Gastrocnemius medialis (tissue), 4 donors: ENCODE data around the gene TCERG1L. TPM values are rescaled to one million over a fixed set of nuclear protein-coding genes. Genes with fewer than 3 reads are reported as not detected.

Experiments
- ATAC-seq, 2 donors: fragments of 150-250 bp; one replicate each; pipeline ENCODE4 v1.9.1; 2016
- DNase-seq, 2 donors: peaks; one replicate each; pipeline ENCODE4 v3.0.0-alpha.2; 2019
- H3K27ac ChIP-seq, 4 donors: fragments of 200-600 bp; sonication (generic); 1 replicate in 1 of 4; 2 replicates in 3 of 4; pipeline ENCODE4 v1.5.1; 2016 to 2018; ENCODE audit warnings: mild to moderate bottlenecking in 2 of 4, moderate library complexity in 1 of 4
- H3K27me3 ChIP-seq, 3 donors: fragments of 200-600 bp; sonication (generic) in 2 of 3; 1 replicate in 1 of 3; 2 replicates in 2 of 3; pipeline versions ENCODE4 v1.5.1 to v1.6.0; 2016 to 2019; ENCODE audit warnings: mild to moderate bottlenecking in 1 of 3, moderate library complexity in 1 of 3
- H3K36me3 ChIP-seq, 2 donors: fragments of 200-600 bp; sonication (generic) in 1 of 2; one replicate each; pipeline ENCODE4 v1.5.1; 2017 to 2018
- H3K4me1 ChIP-seq, 2 donors: fragments of 200-600 bp; sonication (generic) in 1 of 2; one replicate each; pipeline ENCODE4 v1.5.1; 2016 to 2017; ENCODE audit warnings: mild to moderate bottlenecking in 2 of 2
- H3K4me3 ChIP-seq, 4 donors: fragments of 200-600 bp; sonication (generic) in 3 of 4; 1 replicate in 1 of 4; 2 replicates in 3 of 4; pipeline ENCODE4 v1.5.1; 2016 to 2019; ENCODE audit warnings: mild to moderate bottlenecking in 2 of 4
- H3K9me3 ChIP-seq, 3 donors: fragments of 200-600 bp; sonication (generic) in 2 of 3; 1 replicate in 1 of 3; 2 replicates in 2 of 3; pipeline ENCODE4 v1.5.1; 2016 to 2019
- CTCF ChIP-seq, 5 experiments: fragments of 450-650 bp in 3 of 5; fragments of 200-600 bp in 2 of 5; sonication (generic) in 2 of 5; IDR thresholded peaks in 4 of 5; conservative IDR thresholded peaks in 1 of 5; 1 replicate in 4 of 5; 2 replicates in 1 of 5; pipeline ENCODE4 v1.5.1; 2016 to 2019; ENCODE audit warnings: antibody characterized with exemption in 5 of 5, mild to moderate bottlenecking in 3 of 5, moderate library complexity in 3 of 5
- POLR2A ChIP-seq, 2 donors: fragments of 450-650 bp; IDR thresholded peaks; one replicate each; pipeline ENCODE4 v1.6.1; 2017; ENCODE audit warnings: antibody characterized with exemption in 2 of 2, mild to moderate bottlenecking in 2 of 2, moderate library complexity in 2 of 2
- in situ Hi-C, 4 donors: fragments of 200-750 bp; cut with MboI; loops; one replicate each; pipeline versions ENCODE4 v1.15.0 to v1.8.0; 2017; ENCODE audit warnings: low sequenced_read_pairs in 4 of 4
- intact Hi-C: fragments of 100-400 bp; cut with DNase I; formaldehyde crosslinking; loops from one replicate; pipeline ENCODE4 v1.15.1; 2023; ENCODE audit warnings: low total_unique reads
- total RNA-seq, 4 donors: library from RNA; depleted of rRNA; stranded (reverse); fragments of >200 nt; gene quantifications; one replicate each; pipeline versions ENCODE4 v1.1.0 to v1.2.3, GENCODE V29; 2016

Gene TCERG1L
- total RNA-seq, 4 donors from 2014 or later, result not detected

- Histone ChIP-seq H3K4me1 (no peaks in the 10 kb centered on the region), H3K4me3 (no peak overlapping the region), H3K27ac (no peak overlapping the region), H3K27me3 (no peaks in the 10 kb centered on the region), H3K9me3 (no peaks in the 10 kb centered on the region), H3K36me3 (no peaks in the 10 kb centered on the region)
- intact Hi-C loops, result no loop called here
- in situ Hi-C loops, result no loop called here
- DNase-seq, result no peak
- no peak for ATAC-seq
- no peak for TF ChIP-seq POLR2A (IDR thresholded peaks at IDR 0.05)
- no peak for TF ChIP-seq CTCF (IDR thresholded peaks at IDR 0.05 in 4 of 5, conservative IDR thresholded peaks at IDR 0.05 in 1 of 5)
These were observed 235.2 kb downstream of the TCERG1L start for GRCh38 chr10:131076356-131076755.

- H3K4me1 ChIP-seq, result no peaks in the 10 kb centered on the region
- no peak overlapping the region for H3K27ac ChIP-seq
- TF ChIP-seq POLR2A (IDR thresholded peaks at IDR 0.05) (no peak), CTCF (IDR thresholded peaks at IDR 0.05 in 4 of 5, conservative IDR thresholded peaks at IDR 0.05 in 1 of 5) (no peak)
- ATAC-seq (no peak), DNase-seq (no peak)
- in situ Hi-C loops, result no loop called here
- intact Hi-C loops, result no loop called here
- H3K36me3 ChIP-seq, result no peaks in the 10 kb centered on the region
- no peaks in the 10 kb centered on the region for H3K27me3 ChIP-seq
- no peak overlapping the region for H3K4me3 ChIP-seq
- H3K9me3 ChIP-seq, result no peaks in the 10 kb centered on the region
These were observed 236.2 kb downstream of the TCERG1L start for GRCh38 chr10:131075218-131075770.

GRCh38 chr10:131074682-131075081 is 236.8 kb downstream of the TCERG1L start:
- no peaks in the 10 kb centered on the region for H3K36me3 ChIP-seq
- H3K4me1 ChIP-seq, result no peaks in the 10 kb centered on the region
- H3K4me3 ChIP-seq, result no peak overlapping the region
- ATAC-seq, result no peak
- H3K27ac ChIP-seq, result no peak overlapping the region
- in situ Hi-C loops, result no loop called here
- no peaks in the 10 kb centered on the region for H3K27me3 ChIP-seq
- intact Hi-C loops, result no loop called here
- TF ChIP-seq POLR2A (IDR thresholded peaks at IDR 0.05) (no peak), CTCF (IDR thresholded peaks at IDR 0.05 in 4 of 5, conservative IDR thresholded peaks at IDR 0.05 in 1 of 5) (no peak)
- DNase-seq, result no peak
- no peaks in the 10 kb centered on the region for H3K9me3 ChIP-seq

- intact Hi-C loops (no loop called here), in situ Hi-C loops (no loop called here)
- no peaks in the 10 kb centered on the region for H3K4me1 ChIP-seq
- no peak for TF ChIP-seq POLR2A (IDR thresholded peaks at IDR 0.05)
- no peak for TF ChIP-seq CTCF (IDR thresholded peaks at IDR 0.05 in 4 of 5, conservative IDR thresholded peaks at IDR 0.05 in 1 of 5)
- H3K36me3 ChIP-seq, result no peaks in the 10 kb centered on the region
- no peaks in the 10 kb centered on the region for H3K27me3 ChIP-seq
- no peak for DNase-seq
- no peak overlapping the region for H3K4me3 ChIP-seq
- H3K9me3 ChIP-seq, result no peaks in the 10 kb centered on the region
- ATAC-seq, result no peak
- no peak overlapping the region for H3K27ac ChIP-seq
These were observed 238.0 kb downstream of the TCERG1L start for GRCh38 chr10:131073469-131074035.
